Measurements from ENCODE around the gene SMAD2.

The SMAD2 gene

GRCh38 chr18:47895565-47896250 is 34.8 kb downstream of the SMAD2 start:
- Mint-ChIP-seq H3K36me3 (peaks cover 16% of the 10 kb centered on the region), H3K27ac (peak overlapping the region; percentile 46), H3K9me3 (ENCODE audit: low read depth) (no peaks in the 10 kb centered on the region), H3K27me3 (no peaks in the 10 kb centered on the region), H3K4me1 (ENCODE audit: low read depth) (peaks cover 80% of the 10 kb centered on the region), H3K4me3 (no peak overlapping the region)

GRCh38 chr18:47893939-47894699 is 36.3 kb downstream of the SMAD2 start:
- peaks cover 17% of the 10 kb centered on the region for H3K36me3 Mint-ChIP-seq

GRCh38 chr18:47893047-47893446 is 37.4 kb downstream of the SMAD2 start:
- Mint-ChIP-seq H3K9me3 (ENCODE audit: low read depth) (no peaks in the 10 kb centered on the region), H3K4me3 (no peak overlapping the region), H3K27me3 (no peaks in the 10 kb centered on the region), H3K36me3 (peaks cover 14% of the 10 kb centered on the region), H3K27ac (no peak overlapping the region), H3K4me1 (ENCODE audit: low read depth) (peaks cover 72% of the 10 kb centered on the region)

More at GRCh38 chr18:47893939-47894699, 36.3 kb downstream of the SMAD2 start:
- Mint-ChIP-seq H3K4me1 (ENCODE audit: low read depth) (peaks cover 72% of the 10 kb centered on the region), H3K27me3 (no peaks in the 10 kb centered on the region), H3K4me3 (no peak overlapping the region), H3K27ac (peak overlapping the region; percentile 23), H3K9me3 (ENCODE audit: low read depth) (no peaks in the 10 kb centered on the region)

- Mint-ChIP-seq H3K4me1 (ENCODE audit: low read depth) (peaks cover 64% of the 10 kb centered on the region), H3K9me3 (ENCODE audit: low read depth) (no peaks in the 10 kb centered on the region), H3K4me3 (no peak overlapping the region), H3K36me3 (peaks cover 23% of the 10 kb centered on the region), H3K27me3 (no peaks in the 10 kb centered on the region), H3K27ac (peak overlapping the region; percentile 16)
Observed at GRCh38 chr18:47888156-47888555, 42.3 kb downstream of the SMAD2 start.

- no peaks in the 10 kb centered on the region for H3K9me3 Mint-ChIP-seq (ENCODE audit: low read depth)
- H3K4me3 Mint-ChIP-seq, result no peak overlapping the region
- peaks cover 25% of the 10 kb centered on the region for H3K36me3 Mint-ChIP-seq
- H3K27ac Mint-ChIP-seq, result peak overlapping the region; percentile 7
- peaks cover 61% of the 10 kb centered on the region for H3K4me1 Mint-ChIP-seq (ENCODE audit: low read depth)
- no peaks in the 10 kb centered on the region for H3K27me3 Mint-ChIP-seq
Observed at GRCh38 chr18:47887227-47887626, 43.2 kb downstream of the SMAD2 start.

- H3K36me3 Mint-ChIP-seq, result peaks cover 34% of the 10 kb centered on the region
- peak overlapping the region; percentile 50 for H3K27ac Mint-ChIP-seq
- H3K27me3 Mint-ChIP-seq, result no peaks in the 10 kb centered on the region
- H3K4me3 Mint-ChIP-seq, result no peak overlapping the region
- H3K9me3 Mint-ChIP-seq (ENCODE audit: low read depth), result peaks cover 5% of the 10 kb centered on the region
- H3K4me1 Mint-ChIP-seq (ENCODE audit: low read depth), result peaks cover 54% of the 10 kb centered on the region
Observed at GRCh38 chr18:47883771-47884413, 46.6 kb downstream of the SMAD2 start.

GRCh38 chr18:47882641-47883040 is 47.8 kb downstream of the SMAD2 start:
- peaks cover 51% of the 10 kb centered on the region for H3K4me1 Mint-ChIP-seq (ENCODE audit: low read depth)
- H3K36me3 Mint-ChIP-seq, result peaks cover 31% of the 10 kb centered on the region

GRCh38 chr18:47881752-47882455 is 48.6 kb downstream of the SMAD2 start:
- H3K4me3 Mint-ChIP-seq, result no peak overlapping the region
- H3K36me3 Mint-ChIP-seq, result peaks cover 29% of the 10 kb centered on the region
- H3K27me3 Mint-ChIP-seq, result no peaks in the 10 kb centered on the region
- H3K27ac Mint-ChIP-seq, result no peak overlapping the region
- H3K4me1 Mint-ChIP-seq (ENCODE audit: low read depth), result peaks cover 48% of the 10 kb centered on the region
- H3K9me3 Mint-ChIP-seq (ENCODE audit: low read depth), result peaks cover 5% of the 10 kb centered on the region

More at GRCh38 chr18:47882641-47883040, 47.8 kb downstream of the SMAD2 start:
- Mint-ChIP-seq H3K27ac (no peak overlapping the region), H3K4me3 (no peak overlapping the region), H3K9me3 (ENCODE audit: low read depth) (peaks cover 5% of the 10 kb centered on the region), H3K27me3 (no peaks in the 10 kb centered on the region)

GRCh38 chr18:47881042-47881441 is 49.4 kb downstream of the SMAD2 start:
- H3K27ac Mint-ChIP-seq, result peak overlapping the region; percentile 74
- H3K4me1 Mint-ChIP-seq (ENCODE audit: low read depth), result peaks cover 48% of the 10 kb centered on the region
- H3K36me3 Mint-ChIP-seq, result peaks cover 26% of the 10 kb centered on the region
- no peaks in the 10 kb centered on the region for H3K27me3 Mint-ChIP-seq
- no peak overlapping the region for H3K4me3 Mint-ChIP-seq
- peaks cover 5% of the 10 kb centered on the region for H3K9me3 Mint-ChIP-seq (ENCODE audit: low read depth)

GRCh38 chr18:47877892-47878291 is 52.6 kb downstream of the SMAD2 start:
- no peak overlapping the region for H3K27ac Mint-ChIP-seq
- no peak overlapping the region for H3K4me3 Mint-ChIP-seq
- no peaks in the 10 kb centered on the region for H3K27me3 Mint-ChIP-seq
- H3K9me3 Mint-ChIP-seq (ENCODE audit: low read depth), result peaks cover 5% of the 10 kb centered on the region
- peaks cover 15% of the 10 kb centered on the region for H3K36me3 Mint-ChIP-seq
- H3K4me1 Mint-ChIP-seq (ENCODE audit: low read depth), result peaks cover 50% of the 10 kb centered on the region

- Mint-ChIP-seq H3K4me3 (no peak overlapping the region), H3K36me3 (peaks cover 15% of the 10 kb centered on the region), H3K9me3 (ENCODE audit: low read depth) (peaks cover 5% of the 10 kb centered on the region), H3K27ac (no peak overlapping the region), H3K27me3 (no peaks in the 10 kb centered on the region), H3K4me1 (ENCODE audit: low read depth) (peaks cover 56% of the 10 kb centered on the region)
Observed at GRCh38 chr18:47876813-47877212, 53.6 kb downstream of the SMAD2 start.

- Mint-ChIP-seq H3K4me3 (no peak overlapping the region), H3K9me3 (ENCODE audit: low read depth) (no peaks in the 10 kb centered on the region), H3K4me1 (ENCODE audit: low read depth) (peaks cover 69% of the 10 kb centered on the region), H3K27ac (peak overlapping the region; percentile 64), H3K27me3 (no peaks in the 10 kb centered on the region), H3K36me3 (peaks cover 7% of the 10 kb centered on the region)
Observed at GRCh38 chr18:47873625-47874024, 56.8 kb downstream of the SMAD2 start.

GRCh38 chr18:47872426-47872825 is 58.0 kb downstream of the SMAD2 start:
- H3K27me3 Mint-ChIP-seq, result no peaks in the 10 kb centered on the region
- peaks cover 64% of the 10 kb centered on the region for H3K4me1 Mint-ChIP-seq (ENCODE audit: low read depth)
- H3K27ac Mint-ChIP-seq, result no peak overlapping the region
- no peaks in the 10 kb centered on the region for H3K9me3 Mint-ChIP-seq (ENCODE audit: low read depth)
- H3K36me3 Mint-ChIP-seq, result peaks cover 12% of the 10 kb centered on the region
- H3K4me3 Mint-ChIP-seq, result no peak overlapping the region

- H3K36me3 Mint-ChIP-seq, result peaks cover 15% of the 10 kb centered on the region
- H3K4me1 Mint-ChIP-seq (ENCODE audit: low read depth), result peaks cover 57% of the 10 kb centered on the region
Observed at GRCh38 chr18:47871288-47871687, 59.2 kb downstream of the SMAD2 start.

More at GRCh38 chr18:47871288-47871687, 59.2 kb downstream of the SMAD2 start:
- H3K27me3 Mint-ChIP-seq, result no peaks in the 10 kb centered on the region
- no peaks in the 10 kb centered on the region for H3K9me3 Mint-ChIP-seq (ENCODE audit: low read depth)
- H3K27ac Mint-ChIP-seq, result peak overlapping the region; percentile 41
- H3K4me3 Mint-ChIP-seq, result no peak overlapping the region

Measured in activated naive CD8-positive, alpha-beta T cell (primary cell).